BLaER1 (cell line): Measurements from ENCODE around the gene LAMA2.

Experiments used
- H3K27ac ChIP-seq: shearing (Covaris generic); formaldehyde crosslinking; 2 replicates; pipeline ENCODE4 v1.8.1; 2022
- H3K27me3 ChIP-seq: shearing (Covaris generic); formaldehyde crosslinking; 2 replicates; pipeline ENCODE4 v1.8.1; 2022
- H3K36me3 ChIP-seq: shearing (Covaris generic); formaldehyde crosslinking; 2 replicates; pipeline ENCODE4 v1.8.1; 2022
- H3K4me1 ChIP-seq: shearing (Covaris generic); formaldehyde crosslinking; 2 replicates; pipeline ENCODE4 v1.8.1; 2022
- H3K4me2 ChIP-seq: shearing (Covaris generic); formaldehyde crosslinking; 2 replicates; pipeline ENCODE4 v1.8.1; 2022
- H3K4me3 ChIP-seq: shearing (Covaris generic); formaldehyde crosslinking; 2 replicates; pipeline ENCODE4 v1.8.1; 2022
- H3K9ac ChIP-seq: shearing (Covaris generic); formaldehyde crosslinking; 2 replicates; pipeline ENCODE4 v1.8.1; 2022
- H3K9me3 ChIP-seq: shearing (Covaris generic); formaldehyde crosslinking; 2 replicates; pipeline ENCODE4 v1.8.1; 2022
- H4K20me1 ChIP-seq: shearing (Covaris generic); formaldehyde crosslinking; 2 replicates; pipeline ENCODE4 v1.8.1; 2022
- Cebpa-rat ChIP-seq: shearing (Covaris generic); IDR thresholded peaks from 2 replicates; pipeline ENCODE4 v1.8.1; 2022

Gene LAMA2

DNA sequence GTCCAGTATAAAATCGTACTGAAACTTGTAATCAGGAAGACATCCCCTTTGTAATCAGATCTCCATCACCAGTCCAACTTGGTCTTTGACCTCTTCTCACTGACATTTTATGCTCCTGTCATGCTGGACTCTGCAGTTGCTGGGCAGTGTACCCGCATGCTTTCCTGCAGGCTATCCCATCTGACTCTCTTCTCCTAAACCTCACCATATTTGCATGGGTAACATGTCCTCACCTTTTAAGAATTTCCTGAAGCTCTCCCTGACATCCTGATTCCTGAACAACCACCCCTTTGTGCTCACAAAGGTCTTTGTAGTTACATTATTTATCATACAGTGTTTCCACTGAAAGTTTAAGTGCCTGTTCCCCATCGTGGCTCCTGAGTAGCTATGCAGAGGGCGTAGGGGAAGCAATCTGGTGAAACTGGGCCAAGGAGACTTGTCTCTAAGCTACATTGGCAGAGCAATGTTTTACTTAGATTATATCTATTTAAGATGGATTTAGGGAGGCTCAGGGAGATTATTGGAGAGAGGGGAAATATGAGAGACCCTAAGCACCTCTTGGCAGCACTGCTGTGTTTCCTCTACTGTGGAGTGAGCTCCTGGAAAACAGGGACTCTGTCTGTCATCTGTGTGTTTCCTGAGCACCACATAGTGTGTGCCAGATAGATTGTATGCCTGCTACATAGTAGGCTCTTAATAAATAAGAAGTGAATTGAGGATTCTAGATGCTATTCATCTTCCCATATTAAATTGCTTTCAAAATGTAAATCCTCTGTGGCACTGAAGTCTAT, 124.0 kb downstream of the LAMA2 start:
- no peak overlapping the region for H3K9ac ChIP-seq
- H3K4me1 ChIP-seq: no peaks in the 10 kb centered on the region
- H3K4me3 ChIP-seq: no peak overlapping the region
- H4K20me1 ChIP-seq: no peaks in the 10 kb centered on the region
- H3K9me3 ChIP-seq: no peaks in the 10 kb centered on the region
- H3K4me2 ChIP-seq: no peak overlapping the region
- H3K36me3 ChIP-seq: no peaks in the 10 kb centered on the region
- H3K27ac ChIP-seq: no peak overlapping the region
- no peak for TF ChIP-seq Cebpa-rat
- H3K27me3 ChIP-seq: no peaks in the 10 kb centered on the region

DNA sequence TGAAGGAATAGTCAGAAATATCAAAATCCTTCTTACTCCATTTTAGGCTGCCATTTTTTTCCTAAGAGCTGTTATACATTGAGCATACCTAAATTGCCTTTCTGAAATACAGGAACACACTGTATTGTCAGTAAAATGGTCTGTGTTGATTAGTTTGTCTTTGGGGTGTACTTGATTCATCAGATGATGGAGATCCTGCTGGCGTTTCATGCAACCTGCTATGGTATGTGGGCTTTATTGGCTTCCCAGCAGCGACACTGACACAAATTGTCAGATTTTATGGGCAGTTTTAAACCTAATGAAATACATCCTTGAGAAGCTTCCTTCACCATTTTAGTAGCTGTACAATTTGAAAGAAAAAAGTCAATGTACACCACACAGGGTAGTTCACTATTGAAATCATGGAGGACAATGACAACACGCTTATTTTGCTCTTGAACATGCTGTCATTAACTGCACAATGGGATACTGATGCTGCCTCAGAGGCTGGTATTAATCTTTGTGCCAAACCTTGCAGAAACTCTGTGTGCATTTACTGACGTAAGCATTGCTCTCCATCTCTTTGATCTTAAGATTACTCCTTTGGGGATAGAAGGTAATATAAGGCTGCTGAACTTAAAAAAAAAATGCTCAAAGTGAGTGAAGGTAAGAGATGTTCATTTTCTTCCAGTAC, 124.9 kb downstream of the LAMA2 start:
- Histone ChIP-seq H4K20me1 (no peaks in the 10 kb centered on the region), H3K4me2 (no peak overlapping the region), H3K36me3 (no peaks in the 10 kb centered on the region), H3K4me3 (no peak overlapping the region), H3K27me3 (no peaks in the 10 kb centered on the region), H3K9me3 (no peaks in the 10 kb centered on the region), H3K27ac (no peak overlapping the region), H3K4me1 (no peaks in the 10 kb centered on the region), H3K9ac (no peak overlapping the region)
- TF ChIP-seq Cebpa-rat: no peak

DNA sequence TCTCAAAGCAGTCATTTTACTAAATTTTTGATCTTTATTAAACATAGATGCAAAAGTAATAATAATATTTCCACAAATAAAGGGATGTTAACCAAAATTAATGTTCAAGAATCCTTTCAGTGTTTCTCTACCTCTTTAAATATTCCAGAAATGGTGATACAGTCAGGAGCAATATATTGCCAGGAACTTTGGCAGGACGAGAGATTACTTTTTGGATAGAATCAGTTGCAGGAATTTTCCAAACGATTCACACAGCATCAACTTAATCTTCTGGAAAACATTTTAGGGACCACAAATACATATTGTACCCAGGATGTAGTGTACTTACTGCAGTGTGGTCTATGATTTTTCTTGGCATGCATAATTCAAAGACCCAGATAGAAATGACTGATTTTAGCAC, 125.7 kb downstream of the LAMA2 start:
- Histone ChIP-seq H3K27me3 (no peaks in the 10 kb centered on the region), H3K9me3 (no peaks in the 10 kb centered on the region), H4K20me1 (no peaks in the 10 kb centered on the region), H3K4me1 (no peaks in the 10 kb centered on the region), H3K36me3 (no peaks in the 10 kb centered on the region), H3K9ac (no peak overlapping the region), H3K4me2 (no peak overlapping the region), H3K27ac (no peak overlapping the region), H3K4me3 (no peak overlapping the region)
- TF ChIP-seq Cebpa-rat: no peak

DNA sequence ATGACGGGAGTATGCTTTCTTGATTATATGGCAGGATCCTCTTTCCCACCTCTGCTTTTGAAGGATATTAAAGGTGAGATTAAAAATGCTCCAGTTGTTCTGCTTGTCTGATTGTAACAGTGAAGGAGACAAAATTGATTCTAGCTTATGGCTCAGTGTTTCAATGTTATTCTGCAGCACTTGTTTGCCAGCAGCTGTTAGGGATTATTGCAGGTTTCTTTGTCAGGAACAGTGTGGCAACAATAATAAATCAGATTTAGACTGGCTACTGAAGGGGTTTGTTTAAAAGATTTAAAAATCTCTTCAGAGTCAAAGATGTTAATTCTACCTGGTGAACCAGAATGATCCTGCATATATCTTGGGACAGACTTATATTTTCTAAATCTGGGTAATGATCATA, 126.9 kb downstream of the LAMA2 start:
- H3K4me2 ChIP-seq: no peak overlapping the region
- H3K4me1 ChIP-seq: no peaks in the 10 kb centered on the region
- H3K4me3 ChIP-seq: no peak overlapping the region
- H3K27ac ChIP-seq: no peak overlapping the region
- no peak overlapping the region for H3K9ac ChIP-seq
- no peaks in the 10 kb centered on the region for H3K36me3 ChIP-seq
- no peak for TF ChIP-seq Cebpa-rat
- no peaks in the 10 kb centered on the region for H3K9me3 ChIP-seq
- H4K20me1 ChIP-seq: no peaks in the 10 kb centered on the region
- H3K27me3 ChIP-seq: no peaks in the 10 kb centered on the region

DNA sequence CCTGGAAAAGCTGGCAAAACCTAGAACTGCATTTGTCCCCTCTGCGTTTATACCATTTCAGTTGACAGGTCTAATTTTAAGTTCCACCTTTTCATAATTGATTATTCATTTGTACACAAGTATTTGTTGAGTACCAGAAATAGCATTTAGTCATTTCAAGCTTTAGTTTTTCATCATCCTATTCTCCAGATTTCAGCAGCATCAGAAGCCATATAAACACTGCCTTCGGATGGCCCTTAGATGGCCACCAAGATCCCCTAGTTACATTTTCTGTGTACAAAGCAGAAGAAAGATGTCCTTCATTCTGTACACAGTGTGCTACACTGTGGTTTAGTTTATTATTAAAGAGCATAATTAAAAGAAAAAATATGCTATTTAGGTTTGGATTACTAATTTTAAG, 131.4 kb downstream of the LAMA2 start:
- Histone ChIP-seq H3K27me3 (no peaks in the 10 kb centered on the region), H3K27ac (no peak overlapping the region), H3K9me3 (no peaks in the 10 kb centered on the region), H3K4me2 (no peak overlapping the region), H3K36me3 (no peaks in the 10 kb centered on the region), H3K4me1 (no peaks in the 10 kb centered on the region), H3K9ac (no peak overlapping the region), H3K4me3 (no peak overlapping the region), H4K20me1 (no peaks in the 10 kb centered on the region)
- no peak for TF ChIP-seq Cebpa-rat

DNA sequence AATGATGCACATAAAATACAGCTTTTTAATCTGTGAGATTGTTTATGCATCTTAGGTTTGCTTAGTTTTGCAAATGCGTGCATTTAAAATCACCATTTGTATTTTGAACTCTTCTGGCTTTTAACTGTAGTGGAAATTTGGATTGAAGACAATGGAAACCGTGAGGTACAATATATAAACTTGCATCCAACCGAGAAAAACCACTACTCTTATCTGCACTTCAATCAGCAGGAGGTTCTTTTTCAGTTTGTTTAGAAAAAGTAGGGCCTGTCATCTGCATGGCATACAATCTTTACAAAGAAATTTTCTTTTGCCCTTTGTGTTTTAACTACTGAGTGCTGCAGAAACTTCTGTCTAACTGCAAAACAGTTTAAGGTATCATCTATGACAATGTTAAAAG, 132.8 kb downstream of the LAMA2 start:
- no peaks in the 10 kb centered on the region for H3K4me1 ChIP-seq
- TF ChIP-seq Cebpa-rat: no peak

DNA sequence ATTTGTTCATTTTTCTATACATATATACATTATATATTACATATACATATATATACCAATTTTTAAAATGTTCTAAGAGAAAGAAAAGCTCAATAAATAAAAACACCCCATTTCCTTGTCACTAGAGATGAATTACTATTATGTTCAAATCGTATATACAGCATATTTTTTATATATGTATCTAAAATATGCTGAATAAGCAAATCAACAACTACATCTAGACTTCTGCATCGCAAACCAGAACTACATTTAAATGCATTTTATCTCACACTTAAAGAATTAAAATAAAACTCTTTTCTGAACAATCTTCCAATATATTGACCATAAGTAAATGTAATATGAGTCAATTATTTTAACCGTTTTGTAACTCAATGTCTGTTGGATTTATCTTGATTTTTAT, 133.9 kb downstream of the LAMA2 start:
- Histone ChIP-seq H3K4me2 (no peak overlapping the region), H3K36me3 (no peaks in the 10 kb centered on the region), H4K20me1 (no peaks in the 10 kb centered on the region), H3K4me3 (no peak overlapping the region), H3K4me1 (no peaks in the 10 kb centered on the region), H3K27me3 (no peaks in the 10 kb centered on the region), H3K27ac (no peak overlapping the region), H3K9ac (no peak overlapping the region), H3K9me3 (no peaks in the 10 kb centered on the region)
- TF ChIP-seq Cebpa-rat: no peak

More for the DNA sequence above, 132.8 kb downstream of the LAMA2 start:
- Histone ChIP-seq H3K4me2 (no peak overlapping the region), H3K36me3 (no peaks in the 10 kb centered on the region), H4K20me1 (no peaks in the 10 kb centered on the region), H3K9me3 (no peaks in the 10 kb centered on the region), H3K4me3 (no peak overlapping the region), H3K9ac (no peak overlapping the region), H3K27me3 (no peaks in the 10 kb centered on the region), H3K27ac (no peak overlapping the region)

DNA sequence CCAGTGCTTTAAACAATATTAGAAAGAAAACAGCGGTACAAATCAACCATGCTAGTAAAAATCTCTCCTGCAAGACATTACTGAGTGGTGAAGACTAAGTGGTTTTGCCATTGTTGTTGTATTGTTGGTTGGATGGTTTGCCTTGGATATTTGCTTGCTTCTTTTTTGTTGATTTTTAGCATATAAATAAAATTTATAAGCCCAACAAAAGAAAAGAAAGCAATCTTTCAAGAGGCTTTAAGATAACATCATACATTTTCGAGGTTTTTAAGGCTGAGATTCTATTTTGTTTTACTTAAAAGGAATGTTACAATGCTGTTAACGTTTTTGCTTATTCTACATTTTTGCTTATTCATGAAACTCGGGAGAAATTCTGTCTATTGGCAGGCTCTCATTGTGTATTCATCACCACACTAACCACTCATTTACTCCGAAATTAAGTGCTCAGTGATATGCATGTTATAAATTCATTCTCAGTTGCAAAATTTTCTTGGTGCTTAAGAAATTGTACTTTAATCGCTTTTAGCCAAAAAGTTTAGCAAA, 139.1 kb downstream of the LAMA2 start:
- Histone ChIP-seq H4K20me1 (no peaks in the 10 kb centered on the region), H3K36me3 (no peaks in the 10 kb centered on the region), H3K9ac (no peak overlapping the region), H3K4me3 (no peak overlapping the region), H3K4me1 (no peaks in the 10 kb centered on the region), H3K27ac (no peak overlapping the region), H3K27me3 (no peaks in the 10 kb centered on the region), H3K4me2 (no peak overlapping the region), H3K9me3 (no peaks in the 10 kb centered on the region)
- TF ChIP-seq Cebpa-rat: no peak

DNA sequence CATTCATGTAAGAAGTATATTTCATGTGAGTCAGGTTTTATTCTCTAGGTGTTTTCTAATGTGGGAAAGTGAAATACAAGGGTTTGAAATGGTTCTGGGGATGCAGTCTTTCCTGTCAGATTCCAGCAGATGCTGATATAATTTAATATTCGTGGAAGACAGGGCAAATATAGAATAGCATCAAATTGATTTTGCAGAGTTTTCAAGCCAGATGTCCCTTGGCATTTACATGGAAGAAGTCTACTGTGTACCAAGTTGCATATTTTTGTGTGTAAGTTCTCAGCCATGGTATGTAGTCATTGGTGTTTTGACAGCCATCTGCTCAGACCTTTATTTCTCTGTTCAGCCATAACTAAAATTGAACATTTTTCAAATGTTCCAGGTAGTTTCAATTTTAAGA, 143.7 kb downstream of the LAMA2 start:
- Histone ChIP-seq H3K4me3 (no peak overlapping the region), H3K27me3 (no peaks in the 10 kb centered on the region), H4K20me1 (no peaks in the 10 kb centered on the region), H3K9me3 (no peaks in the 10 kb centered on the region), H3K4me2 (no peak overlapping the region), H3K9ac (no peak overlapping the region), H3K36me3 (no peaks in the 10 kb centered on the region), H3K4me1 (no peaks in the 10 kb centered on the region), H3K27ac (no peak overlapping the region)
- no peak for TF ChIP-seq Cebpa-rat

DNA sequence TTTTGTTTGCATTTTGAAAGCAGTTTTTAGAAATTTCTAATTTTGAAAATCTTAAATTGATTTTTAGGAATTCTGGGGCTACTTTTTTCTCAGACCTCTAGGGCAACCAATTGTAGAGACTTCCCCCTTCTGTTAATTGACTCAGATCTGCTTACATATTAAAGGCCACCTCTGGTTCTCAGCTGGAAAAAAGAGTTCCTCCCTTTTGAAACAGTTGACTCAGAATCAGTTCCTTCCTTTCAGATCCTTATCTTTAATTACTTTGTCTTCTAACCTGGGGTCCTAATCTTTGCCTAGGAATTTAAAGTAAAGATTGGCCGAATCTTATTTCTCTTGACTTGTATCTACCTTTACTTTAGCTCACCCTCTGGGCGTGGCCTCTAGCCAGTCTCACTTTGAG, 146.8 kb downstream of the LAMA2 start:
- Histone ChIP-seq H3K9me3 (no peaks in the 10 kb centered on the region), H3K27ac (no peak overlapping the region), H3K4me3 (no peak overlapping the region), H3K27me3 (no peaks in the 10 kb centered on the region), H4K20me1 (no peaks in the 10 kb centered on the region), H3K4me1 (no peaks in the 10 kb centered on the region), H3K36me3 (no peaks in the 10 kb centered on the region), H3K4me2 (no peak overlapping the region), H3K9ac (no peak overlapping the region)
- TF ChIP-seq Cebpa-rat: no peak
